HUES48 (cell line): Measurements from ENCODE around the gene NOXRED1.
"Not testable (repeated sequence)": the region's sequence is repeated elsewhere in the genome, so short reads cannot be mapped to it uniquely, and the experiment has no call there.

Source experiments
- H3K27ac ChIP-seq: one replicate; pipeline ENCODE4 v1.7.0; 2013; ENCODE audit warnings: low read depth, low read length, inconsistent platforms
- H3K27me3 ChIP-seq: 2 replicates; pipeline ENCODE4 v1.6.1; 2013; ENCODE audit warnings: mild to moderate bottlenecking, low read length; ENCODE audit not compliant: control insufficient read depth, insufficient read depth
- H3K36me3 ChIP-seq: 2 replicates; pipeline ENCODE4 v1.6.1; 2013; ENCODE audit warnings: low read length; ENCODE audit not compliant: control insufficient read depth, insufficient read depth
- H3K4me1 ChIP-seq: 2 replicates; pipeline ENCODE4 v1.6.1; 2013; ENCODE audit warnings: mild to moderate bottlenecking, low read length; ENCODE audit not compliant: control insufficient read depth, insufficient read depth
- H3K4me3 ChIP-seq: 2 replicates; pipeline ENCODE4 v1.5.1; 2013; ENCODE audit warnings: mild to moderate bottlenecking, low read depth, low read length
- H3K9ac ChIP-seq: 2 replicates; pipeline ENCODE4 v1.6.1; 2013; ENCODE audit warnings: mild to moderate bottlenecking, low read depth, low read length, moderate library complexity
- H3K9me3 ChIP-seq: 2 replicates; pipeline ENCODE4 v1.6.1; 2013; ENCODE audit warnings: low read length; ENCODE audit not compliant: control insufficient read depth, insufficient read depth

NOXRED1 gene

DNA sequence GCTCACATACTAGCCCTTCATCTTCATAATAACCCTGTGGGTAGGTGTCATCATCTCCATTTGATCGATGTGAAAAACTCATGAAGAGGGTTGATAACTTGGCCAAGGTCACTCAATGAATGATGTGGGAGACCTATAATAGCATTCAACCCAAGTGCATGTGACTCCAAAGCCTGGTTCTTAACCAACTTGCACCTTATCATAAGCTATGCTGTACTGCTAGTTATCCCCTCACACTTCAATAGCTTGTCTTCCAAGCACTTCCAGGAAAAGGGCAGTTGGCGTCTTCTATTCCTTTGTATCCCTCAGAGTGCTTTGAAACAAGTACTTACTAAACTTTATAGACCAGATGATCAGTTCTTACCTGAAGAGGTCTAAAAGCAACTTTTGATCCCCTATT, 18.9 kb upstream of the NOXRED1 start:
- no peaks in the 10 kb centered on the region for H3K27me3 ChIP-seq
- peaks cover 52% of the 10 kb centered on the region for H3K36me3 ChIP-seq
- H3K9me3 ChIP-seq, result no peaks in the 10 kb centered on the region

DNA sequence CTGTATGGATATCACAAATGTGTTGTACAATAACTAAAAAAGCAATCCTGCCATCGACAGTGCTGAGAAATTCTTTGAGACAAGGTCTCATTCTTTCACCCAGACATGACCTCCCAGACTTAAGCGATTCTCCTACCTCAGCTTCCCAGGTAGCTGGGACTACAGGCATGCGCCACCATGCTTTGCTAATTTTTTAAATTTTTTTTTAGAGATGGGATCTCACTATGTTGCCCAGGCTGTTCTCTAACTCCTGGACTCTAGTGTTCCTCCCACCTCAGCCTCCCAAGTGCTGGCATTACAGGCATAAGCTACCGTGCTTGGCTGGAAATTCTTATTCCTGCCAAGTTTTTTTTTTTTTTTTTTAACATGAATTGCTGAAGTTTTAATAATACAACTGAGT, 16.5 kb upstream of the NOXRED1 start:
- H3K36me3 ChIP-seq, result peaks cover 64% of the 10 kb centered on the region
- no peaks in the 10 kb centered on the region for H3K9me3 ChIP-seq
- no peak overlapping the region for H3K4me3 ChIP-seq

More for the DNA sequence above, 18.9 kb upstream of the NOXRED1 start:
- Histone ChIP-seq H3K4me1 (no peaks in the 10 kb centered on the region), H3K27ac (no peak overlapping the region), H3K9ac (no peak overlapping the region), H3K4me3 (no peak overlapping the region)

DNA sequence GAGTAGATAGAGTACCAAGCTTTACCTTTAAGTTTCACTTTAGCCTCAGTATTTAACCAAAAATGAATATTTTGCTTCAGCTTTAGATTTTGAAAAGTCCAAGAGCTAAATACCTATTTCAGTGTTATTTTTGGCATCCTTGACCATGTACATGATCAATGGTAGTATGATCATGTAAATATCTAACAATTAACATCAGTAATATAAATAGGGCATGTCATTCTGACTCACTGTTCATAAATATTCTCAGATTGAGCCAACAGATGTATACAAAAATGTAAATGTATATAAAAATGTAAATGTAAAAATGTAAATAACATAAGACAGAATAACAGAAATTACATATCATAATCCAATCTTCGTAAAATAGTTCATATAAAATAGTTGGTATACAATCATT, 15.3 kb upstream of the NOXRED1 start:
- Histone ChIP-seq H3K9me3 (no peaks in the 10 kb centered on the region), H3K9ac (no peak overlapping the region), H3K27ac (no peak overlapping the region), H3K4me3 (no peak overlapping the region), H3K4me1 (no peaks in the 10 kb centered on the region), H3K27me3 (no peaks in the 10 kb centered on the region), H3K36me3 (peaks cover 63% of the 10 kb centered on the region)

More for the DNA sequence above, 16.5 kb upstream of the NOXRED1 start:
- Histone ChIP-seq H3K4me1 (no peaks in the 10 kb centered on the region), H3K27ac (no peak overlapping the region), H3K9ac (no peak overlapping the region), H3K27me3 (no peaks in the 10 kb centered on the region)

DNA sequence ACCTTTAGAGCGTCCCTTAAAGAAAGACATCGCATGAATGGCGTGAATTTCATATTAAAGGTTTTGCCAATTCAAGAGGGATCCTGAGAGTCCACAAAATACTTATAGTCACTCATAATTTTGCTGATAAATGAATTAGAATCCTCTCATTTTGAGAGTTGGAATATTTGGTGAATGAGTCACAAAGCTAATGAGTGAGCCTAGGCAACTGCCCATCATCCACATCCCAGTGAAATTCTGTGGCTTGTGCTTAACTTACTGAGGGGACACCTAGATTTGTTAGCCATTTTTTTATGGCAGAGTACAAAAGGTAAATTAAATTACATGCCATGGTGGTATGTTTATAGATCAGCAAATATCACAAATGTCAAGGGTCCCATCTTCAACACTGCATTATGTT, 12.7 kb upstream of the NOXRED1 start:
- Histone ChIP-seq H3K4me1 (no peaks in the 10 kb centered on the region), H3K36me3 (peaks cover 55% of the 10 kb centered on the region), H3K27ac (no peak overlapping the region), H3K9ac (no peak overlapping the region), H3K27me3 (no peaks in the 10 kb centered on the region), H3K4me3 (no peak overlapping the region), H3K9me3 (no peaks in the 10 kb centered on the region)

DNA sequence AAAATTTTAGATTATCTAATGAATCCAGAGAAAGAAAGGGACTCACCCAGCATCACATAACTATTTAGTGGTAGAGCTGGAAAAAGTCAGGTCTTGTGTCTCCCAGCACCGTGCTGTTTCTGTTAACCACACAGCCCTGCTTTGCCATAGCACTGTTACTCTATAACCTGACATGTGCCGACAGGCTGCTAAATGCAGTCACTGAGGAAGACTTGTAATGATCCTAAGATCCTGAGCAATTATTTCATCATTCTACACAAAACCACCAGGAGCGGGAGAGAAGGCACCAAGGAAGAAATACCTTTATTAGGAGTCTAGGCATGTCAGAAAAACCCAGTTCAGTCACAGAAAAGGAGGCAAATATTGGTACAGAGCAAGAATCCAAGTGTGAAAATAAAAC, 3.1 kb upstream of the NOXRED1 start:
- Histone ChIP-seq H3K9me3 (no peaks in the 10 kb centered on the region), H3K9ac (no peak overlapping the region), H3K4me3 (no peak overlapping the region), H3K36me3 (peaks cover 78% of the 10 kb centered on the region), H3K27ac (no peak overlapping the region), H3K4me1 (0 out of 2 replicates have a peak, but pooled peaks cover 11% of the 10 kb centered on the region), H3K27me3 (no peaks in the 10 kb centered on the region)

DNA sequence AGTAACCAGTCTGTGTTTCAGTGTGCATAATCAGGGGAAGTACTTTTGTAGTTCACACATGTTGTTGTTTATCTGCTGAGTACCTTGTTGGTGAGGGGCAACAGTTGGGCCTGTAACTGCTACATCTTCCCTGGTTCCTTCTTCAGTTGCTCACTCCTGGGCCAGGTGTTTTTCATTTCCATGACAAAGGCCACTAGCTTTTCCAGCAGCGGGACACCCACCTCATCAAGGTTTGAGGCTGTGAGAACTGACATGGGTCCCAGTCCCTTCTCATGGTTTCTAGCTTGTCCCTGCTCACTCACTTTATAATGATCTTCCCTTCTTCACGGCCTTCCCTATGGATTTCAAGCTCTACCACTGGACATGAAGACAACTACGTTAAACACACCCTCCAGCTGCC, 1.5 kb upstream of the NOXRED1 start:
- H3K4me3 ChIP-seq, result no peak overlapping the region
- no peak overlapping the region for H3K27ac ChIP-seq
- H3K9ac ChIP-seq, result no peak overlapping the region
- no peaks in the 10 kb centered on the region for H3K27me3 ChIP-seq
- peaks cover 69% of the 10 kb centered on the region for H3K36me3 ChIP-seq
- H3K4me1 ChIP-seq, result 0 out of 2 replicates have a peak, but pooled peaks cover 11% of the 10 kb centered on the region
- H3K9me3 ChIP-seq, result peaks cover 2% of the 10 kb centered on the region

DNA sequence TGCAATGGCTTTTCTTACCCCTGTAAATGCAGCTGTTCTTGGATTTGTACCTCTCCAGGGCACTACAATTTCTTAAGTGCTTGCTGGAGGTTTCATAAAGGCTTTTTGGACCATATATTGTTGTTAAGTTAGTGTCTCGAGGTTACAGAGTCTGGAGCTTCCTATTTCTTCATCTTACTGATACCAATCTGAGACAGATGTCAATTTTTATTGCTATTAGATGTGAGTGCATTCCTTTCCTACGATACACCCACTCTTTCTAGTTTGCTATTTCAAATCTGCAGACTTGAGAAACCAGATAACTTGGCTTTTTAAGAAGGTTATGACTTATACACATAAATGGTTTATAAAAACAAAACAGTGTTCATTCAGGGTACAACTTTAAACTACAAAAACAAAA, 2.1 kb downstream of the NOXRED1 start:
- no peak overlapping the region for H3K4me3 ChIP-seq
- 0 out of 2 replicates have a peak, but pooled peaks cover 11% of the 10 kb centered on the region for H3K4me1 ChIP-seq
- H3K9me3 ChIP-seq, result peaks cover 12% of the 10 kb centered on the region
- no peak overlapping the region for H3K9ac ChIP-seq
- H3K27me3 ChIP-seq, result no peaks in the 10 kb centered on the region
- no peak overlapping the region for H3K27ac ChIP-seq
- H3K36me3 ChIP-seq, result peaks cover 33% of the 10 kb centered on the region

GRCh38 chr14:77416836-77417235, 6.5 kb downstream of the NOXRED1 start:
- H3K27ac ChIP-seq, result no peak overlapping the region
- no peaks in the 10 kb centered on the region for H3K36me3 ChIP-seq
- H3K27me3 ChIP-seq, result no peaks in the 10 kb centered on the region
- no peak overlapping the region for H3K9ac ChIP-seq
- no peaks in the 10 kb centered on the region for H3K4me1 ChIP-seq
- peaks cover 12% of the 10 kb centered on the region for H3K9me3 ChIP-seq
- no peak overlapping the region for H3K4me3 ChIP-seq

DNA sequence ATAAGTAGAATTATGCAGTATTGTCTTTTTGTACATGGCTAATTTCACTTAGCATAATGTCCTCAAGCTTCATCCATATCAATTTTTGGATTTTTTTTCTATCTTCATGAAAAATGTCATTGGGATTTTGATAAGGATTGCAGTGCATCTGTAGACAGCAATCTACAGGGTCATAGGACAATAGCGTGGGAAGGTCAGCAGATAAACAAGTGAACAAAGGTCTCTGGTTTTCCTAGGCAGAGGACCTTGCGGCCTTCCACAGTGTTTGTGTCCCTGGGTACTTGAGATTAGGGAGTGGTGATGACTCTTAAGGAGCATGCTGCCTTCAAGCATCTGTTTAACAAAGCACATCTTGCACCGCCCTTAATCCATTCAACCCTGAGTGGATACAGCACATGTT, 7.2 kb downstream of the NOXRED1 start:
- not testable (repeated sequence) for H3K27me3 ChIP-seq, H3K4me3 ChIP-seq, H3K9ac ChIP-seq, H3K27ac ChIP-seq, H3K36me3 ChIP-seq, H3K4me1 ChIP-seq
- peaks cover 12% of the 10 kb centered on the region for H3K9me3 ChIP-seq

DNA sequence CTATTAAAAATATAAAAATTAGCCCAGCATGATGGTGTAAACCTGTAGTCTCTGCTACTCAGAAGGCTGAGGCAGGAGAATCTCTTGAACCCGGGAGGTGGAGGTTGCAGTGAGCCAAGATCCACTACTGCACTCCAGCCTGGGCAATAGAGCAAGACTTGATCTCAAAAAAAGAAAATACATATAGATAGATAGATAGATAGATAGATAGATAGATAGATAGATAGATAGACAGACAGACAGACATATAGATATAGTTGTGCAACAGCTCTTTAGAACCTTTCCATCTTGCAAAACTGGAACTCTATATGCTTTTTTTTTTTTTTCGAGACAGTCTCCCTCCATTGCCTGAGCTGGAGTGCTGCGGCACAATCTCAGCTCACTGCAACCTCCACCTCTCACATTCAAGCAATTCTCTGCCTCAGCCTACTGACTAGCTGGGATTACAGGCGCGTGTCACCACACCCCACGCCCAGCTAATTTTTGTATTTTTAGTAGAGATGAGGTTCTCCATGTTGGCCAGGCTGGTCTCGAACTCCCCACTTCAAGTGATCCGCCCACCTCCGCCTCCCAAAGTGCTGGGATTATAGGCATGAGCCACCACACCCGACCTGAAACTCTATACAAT, 7.8 kb downstream of the NOXRED1 start:
- H3K27me3 ChIP-seq, H3K36me3 ChIP-seq, H3K27ac ChIP-seq, H3K4me1 ChIP-seq, H3K4me3 ChIP-seq, H3K9ac ChIP-seq: not testable (repeated sequence)
- peaks cover 12% of the 10 kb centered on the region for H3K9me3 ChIP-seq

- H3K9ac ChIP-seq, result no peak overlapping the region
- H3K27me3 ChIP-seq, result no peaks in the 10 kb centered on the region
- H3K36me3 ChIP-seq, result no peaks in the 10 kb centered on the region
- no peaks in the 10 kb centered on the region for H3K9me3 ChIP-seq
- no peaks in the 10 kb centered on the region for H3K4me1 ChIP-seq
- H3K4me3 ChIP-seq, result no peak overlapping the region
- H3K27ac ChIP-seq, result no peak overlapping the region
These were observed 14.2 kb downstream of the NOXRED1 start for GRCh38 chr14:77409131-77409533.
